Calu3 (cell line): ENCODE data around the gene ANKS1B. TPM values are rescaled to one million over a fixed set of nuclear protein-coding genes. Genes with fewer than 3 reads are reported as not detected.

ENCODE experiments used
- BruUV-seq: library from RNA; stranded (reverse); fragments of 400-500 nt; replicated peaks from 2 replicates; lab custom pipeline; 2021; lab: Mats Ljungman, UMichigan
- CTCF ChIA-PET: fragments of 300-600 bp; sonication (Branson Sonifier 250); formaldehyde crosslinking; loops from one replicate; lab custom pipeline; 2022; ENCODE audit warnings: antibody characterized with exemption; lab: Charles Lee
- DNase-seq: peaks from one replicate; pipeline ENCODE4 v3.0.0; 2022
- H3K27ac Mint-ChIP-seq: one replicate; pipeline ENCODE4 v1.8.0; 2022; ENCODE audit warnings: mixed read lengths; ENCODE audit not compliant: unreplicated experiment
- H3K27me3 Mint-ChIP-seq: one replicate; pipeline ENCODE4 v1.8.0; 2022; ENCODE audit warnings: mixed read lengths; ENCODE audit not compliant: unreplicated experiment
- H3K36me3 Mint-ChIP-seq: one replicate; pipeline ENCODE4 v1.8.0; 2022; ENCODE audit warnings: mild to moderate bottlenecking, moderate library complexity, mixed read lengths; ENCODE audit not compliant: insufficient read depth, unreplicated experiment
- H3K4me1 Mint-ChIP-seq: one replicate; pipeline ENCODE4 v1.8.0; 2022; ENCODE audit warnings: mild to moderate bottlenecking, low read depth, mixed read lengths; ENCODE audit not compliant: unreplicated experiment
- H3K4me3 Mint-ChIP-seq: one replicate; pipeline ENCODE4 v1.8.0; 2022; ENCODE audit warnings: mild to moderate bottlenecking, low read depth, moderate library complexity, mixed read lengths; ENCODE audit not compliant: unreplicated experiment
- H3K9me3 Mint-ChIP-seq: one replicate; pipeline ENCODE4 v1.8.0; 2022; ENCODE audit warnings: low read depth, mixed read lengths; ENCODE audit not compliant: unreplicated experiment
- intact Hi-C: fragments of 100-400 bp; cut with micrococcal nuclease; formaldehyde crosslinking; loops from one replicate; pipeline ENCODE4 v1.10.0; 2022; ENCODE audit not compliant: unreplicated experiment
- total RNA-seq: library from RNA; stranded (reverse); gene quantifications from 2 replicates; pipeline ENCODE4 v1.2.3, GENCODE V29; 2022
- TF ChIP-seq, protein P1 (sequence below): fragments of 200-600 bp; IDR thresholded peaks from one replicate; pipeline ENCODE4 v1.8.0; 2022; ENCODE audit warnings: antibody characterized with exemption; ENCODE audit not compliant: unreplicated experiment

The ANKS1B gene
- total RNA-seq, 1 experiment from 2014 or later, result 1.7 TPM

DNA sequence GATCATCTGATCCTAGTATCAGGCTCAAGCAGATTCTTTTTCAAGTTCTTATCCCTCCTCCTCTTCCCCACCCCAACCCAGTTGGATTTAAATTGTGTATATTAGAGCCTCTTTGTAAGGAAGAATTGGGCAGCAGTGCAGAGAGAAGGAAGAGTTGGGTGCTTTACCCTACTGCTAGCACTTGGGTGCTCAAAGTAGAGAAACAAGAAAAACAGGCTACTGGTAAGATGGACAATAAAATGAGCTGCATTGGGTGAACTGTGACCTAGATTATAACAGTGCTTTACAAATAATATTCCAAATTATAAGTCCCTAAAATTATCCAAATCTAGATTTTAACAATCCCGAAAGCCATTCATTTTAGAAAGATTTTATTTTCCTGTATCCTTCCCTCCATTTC lies 700.6 kb downstream of the ANKS1B start:
- Mint-ChIP-seq H3K4me3 (no peak overlapping the region), H3K36me3 (no peaks in the 10 kb centered on the region), H3K9me3 (peaks cover 9% of the 10 kb centered on the region), H3K4me1 (no peaks in the 10 kb centered on the region), H3K27me3 (no peaks in the 10 kb centered on the region), H3K27ac (no peak overlapping the region)
- BruUV-seq, result no TSS peak
- TF ChIP-seq, protein P1, sequence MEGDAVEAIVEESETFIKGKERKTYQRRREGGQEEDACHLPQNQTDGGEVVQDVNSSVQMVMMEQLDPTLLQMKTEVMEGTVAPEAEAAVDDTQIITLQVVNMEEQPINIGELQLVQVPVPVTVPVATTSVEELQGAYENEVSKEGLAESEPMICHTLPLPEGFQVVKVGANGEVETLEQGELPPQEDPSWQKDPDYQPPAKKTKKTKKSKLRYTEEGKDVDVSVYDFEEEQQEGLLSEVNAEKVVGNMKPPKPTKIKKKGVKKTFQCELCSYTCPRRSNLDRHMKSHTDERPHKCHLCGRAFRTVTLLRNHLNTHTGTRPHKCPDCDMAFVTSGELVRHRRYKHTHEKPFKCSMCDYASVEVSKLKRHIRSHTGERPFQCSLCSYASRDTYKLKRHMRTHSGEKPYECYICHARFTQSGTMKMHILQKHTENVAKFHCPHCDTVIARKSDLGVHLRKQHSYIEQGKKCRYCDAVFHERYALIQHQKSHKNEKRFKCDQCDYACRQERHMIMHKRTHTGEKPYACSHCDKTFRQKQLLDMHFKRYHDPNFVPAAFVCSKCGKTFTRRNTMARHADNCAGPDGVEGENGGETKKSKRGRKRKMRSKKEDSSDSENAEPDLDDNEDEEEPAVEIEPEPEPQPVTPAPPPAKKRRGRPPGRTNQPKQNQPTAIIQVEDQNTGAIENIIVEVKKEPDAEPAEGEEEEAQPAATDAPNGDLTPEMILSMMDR, result no peak
- no peak for DNase-seq
- CTCF ChIA-PET, result no interaction called here
- intact Hi-C loops, result no loop called here

DNA sequence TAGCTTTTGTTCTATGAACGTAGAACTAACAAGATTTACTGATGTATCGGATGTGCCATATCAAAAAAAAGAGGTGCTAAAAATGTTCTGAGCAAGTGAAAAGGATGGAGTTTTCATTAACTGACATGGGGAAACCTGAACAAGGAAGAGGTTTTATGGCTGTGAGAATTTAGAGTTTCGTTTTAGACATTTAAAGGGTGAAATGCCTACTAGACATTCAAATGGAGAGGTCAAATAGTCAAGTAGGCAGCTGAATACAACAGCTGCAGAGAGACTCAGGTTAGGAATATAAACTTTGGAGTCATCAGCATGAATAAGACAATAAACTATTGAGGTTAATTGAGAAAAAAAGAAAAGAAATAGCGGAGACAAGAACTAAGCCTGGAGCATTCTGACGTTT lies 702.1 kb downstream of the ANKS1B start:
- CTCF ChIA-PET, result no interaction called here
- H3K9me3 Mint-ChIP-seq, result peaks cover 3% of the 10 kb centered on the region

DNA sequence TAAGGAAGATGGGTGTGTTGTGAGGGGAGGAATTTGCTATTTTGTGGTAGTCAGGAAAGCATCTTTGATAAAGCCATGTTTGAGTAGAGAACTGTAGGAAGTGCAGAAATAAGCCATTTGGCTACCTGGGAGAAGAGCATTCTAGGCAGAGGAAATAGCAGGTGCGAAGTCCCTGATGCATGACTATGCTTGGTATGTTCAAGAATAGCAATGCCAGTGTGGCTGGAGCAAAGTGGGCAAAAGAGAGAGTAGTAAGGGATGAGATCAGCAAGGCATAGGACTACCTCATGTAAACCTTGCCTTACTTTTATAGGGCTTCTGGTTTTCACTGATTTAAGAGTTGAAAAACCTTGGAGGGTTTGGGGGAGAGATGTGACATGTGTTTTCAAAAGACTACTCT lies 702.6 kb downstream of the ANKS1B start:
- DNase-seq, result no peak
- peaks cover 4% of the 10 kb centered on the region for H3K9me3 Mint-ChIP-seq
- H3K4me3 Mint-ChIP-seq, result no peak overlapping the region
- intact Hi-C loops, result no loop called here
- H3K27ac Mint-ChIP-seq, result no peak overlapping the region
- H3K27me3 Mint-ChIP-seq, result no peaks in the 10 kb centered on the region
- no TSS peak for BruUV-seq
- no peaks in the 10 kb centered on the region for H3K36me3 Mint-ChIP-seq
- CTCF ChIA-PET, result no interaction called here
- TF ChIP-seq, protein P1, result no peak
- no peaks in the 10 kb centered on the region for H3K4me1 Mint-ChIP-seq

More for the DNA sequence above, 702.1 kb downstream of the ANKS1B start:
- BruUV-seq, result no TSS peak
- no peak overlapping the region for H3K27ac Mint-ChIP-seq
- H3K27me3 Mint-ChIP-seq, result no peaks in the 10 kb centered on the region
- intact Hi-C loops, result no loop called here
- no peak for DNase-seq
- TF ChIP-seq, protein P1, result no peak
- H3K4me1 Mint-ChIP-seq, result no peaks in the 10 kb centered on the region
- H3K4me3 Mint-ChIP-seq, result no peak overlapping the region
- no peaks in the 10 kb centered on the region for H3K36me3 Mint-ChIP-seq

DNA sequence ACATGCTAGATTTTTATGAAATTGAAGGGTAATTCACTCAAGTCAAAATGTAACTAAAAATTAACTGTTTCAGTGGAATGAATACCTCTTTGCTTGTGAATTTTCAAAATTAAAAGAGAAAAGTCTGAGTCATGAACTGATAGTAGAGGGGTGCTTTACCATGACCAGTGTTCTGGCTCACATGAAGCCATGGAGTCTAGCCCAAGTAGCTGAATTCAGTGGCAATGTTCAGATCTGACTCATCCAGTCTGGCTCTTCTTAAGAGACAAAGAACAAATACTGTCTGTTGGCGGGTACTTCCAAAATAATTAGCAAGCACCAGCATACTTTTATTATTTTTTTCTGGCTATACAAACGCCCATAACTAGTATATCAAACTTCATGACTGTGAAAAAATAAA lies 703.5 kb downstream of the ANKS1B start:
- TF ChIP-seq, protein P1, result no peak
- no peak for DNase-seq
- Mint-ChIP-seq H3K27me3 (no peaks in the 10 kb centered on the region), H3K9me3 (peaks cover 7% of the 10 kb centered on the region), H3K4me1 (no peaks in the 10 kb centered on the region), H3K27ac (no peak overlapping the region), H3K36me3 (no peaks in the 10 kb centered on the region), H3K4me3 (no peak overlapping the region)
- CTCF ChIA-PET, result no interaction called here
- intact Hi-C loops, result no loop called here
- BruUV-seq, result no TSS peak
